HUDEP-2 (cell line): Measurements from ENCODE around the gene CLASP1.
A peak's percentile ranks its signal among the peaks of the same experiment; 100 is the strongest.
"Not testable (repeated sequence)": the region's sequence is repeated elsewhere in the genome, so short reads cannot be mapped to it uniquely, and the experiment has no call there.

Experiments used
- DNase-seq, 76 experiments: peaks; one replicate each; lab custom pipeline; 2025; ENCODE audit not compliant: unreplicated experiment in 76 of 76; lab: John Stamatoyannopoulos, UW

Gene CLASP1

GRCh38 chr2:121359716-121360565, 289.3 kb downstream of the CLASP1 start:
- DNase-seq, result no peak

GRCh38 chr2:121359170-121359569, 290.1 kb downstream of the CLASP1 start:
- no peak for DNase-seq

- no peak for DNase-seq
Measured at GRCh38 chr2:121358291-121358690, 291.0 kb downstream of the CLASP1 start.

- peak in 39 of 76 experiments; percentile 1 to 60 (median 23) for DNase-seq
Measured at GRCh38 chr2:121356058-121356640, 293.1 kb downstream of the CLASP1 start.

GRCh38 chr2:121355488-121355887, 293.8 kb downstream of the CLASP1 start:
- no peak for DNase-seq

- DNase-seq, result no peak
Measured at GRCh38 chr2:121351521-121352318, 297.5 kb downstream of the CLASP1 start.

- no peak for DNase-seq
Measured at GRCh38 chr2:121350890-121351289, 298.4 kb downstream of the CLASP1 start.

- DNase-seq, result no peak
Measured at GRCh38 chr2:121350402-121350775, 298.9 kb downstream of the CLASP1 start.

GRCh38 chr2:121349721-121350401, 299.4 kb downstream of the CLASP1 start:
- no peak for DNase-seq

- DNase-seq, result no peak
Measured at GRCh38 chr2:121348128-121348740, 301.0 kb downstream of the CLASP1 start.

- DNase-seq, result no peak
Measured at GRCh38 chr2:121346859-121347258, 302.4 kb downstream of the CLASP1 start.

- no peak for DNase-seq
Measured at GRCh38 chr2:121346407-121346806, 302.9 kb downstream of the CLASP1 start.

- DNase-seq, result no peak
Measured at GRCh38 chr2:121345887-121346286, 303.4 kb downstream of the CLASP1 start.

GRCh38 chr2:121345101-121345500, 304.2 kb downstream of the CLASP1 start:
- DNase-seq, result no peak

- DNase-seq, result not testable (repeated sequence)
Measured at GRCh38 chr2:121343828-121344399, 305.3 kb downstream of the CLASP1 start.

GRCh38 chr2:121343191-121343590, 306.1 kb downstream of the CLASP1 start:
- no peak for DNase-seq

- no peak for DNase-seq
Measured at GRCh38 chr2:121342751-121343150, 306.5 kb downstream of the CLASP1 start.

GRCh38 chr2:121340926-121341325, 308.3 kb downstream of the CLASP1 start:
- DNase-seq, result no peak

GRCh38 chr2:121338281-121338680, 311.0 kb downstream of the CLASP1 start:
- no peak for DNase-seq
